Stimulated activated CD8-positive, alpha-beta memory T cell treated with anti-CD3 and anti-CD28 coated beads, Interleukin-15, amount 100 ng/mL, for 4 hours (primary cell): ENCODE results near the gene CDH16.
"Not testable (repeated sequence)": the region's sequence is repeated elsewhere in the genome, so short reads cannot be mapped to it uniquely, and the experiment has no call there.

Experiments
- DNase-seq, 2 donors: peaks; one replicate each; pipeline ENCODE4 v3.0.0-alpha.2; 2020; ENCODE audit warnings: low read depth in 2 of 2

Gene CDH16

DNA sequence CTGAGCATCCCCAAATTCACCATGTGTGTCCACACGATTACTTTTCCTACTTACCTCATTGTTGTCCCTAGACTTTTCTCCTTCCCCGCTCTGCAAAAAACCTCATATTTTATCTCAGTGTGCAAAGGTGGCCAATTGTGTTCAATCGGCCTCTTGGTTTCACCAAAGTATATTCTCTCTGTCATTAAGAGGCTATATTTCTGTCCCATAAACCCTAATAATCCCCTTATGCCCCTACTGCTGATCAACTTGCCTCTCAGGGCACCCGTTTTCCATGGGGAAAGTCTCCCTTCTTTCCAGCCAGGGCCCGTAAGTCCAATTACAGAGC lies 28.3 kb upstream of the CDH16 start:
- no peak for DNase-seq

DNA sequence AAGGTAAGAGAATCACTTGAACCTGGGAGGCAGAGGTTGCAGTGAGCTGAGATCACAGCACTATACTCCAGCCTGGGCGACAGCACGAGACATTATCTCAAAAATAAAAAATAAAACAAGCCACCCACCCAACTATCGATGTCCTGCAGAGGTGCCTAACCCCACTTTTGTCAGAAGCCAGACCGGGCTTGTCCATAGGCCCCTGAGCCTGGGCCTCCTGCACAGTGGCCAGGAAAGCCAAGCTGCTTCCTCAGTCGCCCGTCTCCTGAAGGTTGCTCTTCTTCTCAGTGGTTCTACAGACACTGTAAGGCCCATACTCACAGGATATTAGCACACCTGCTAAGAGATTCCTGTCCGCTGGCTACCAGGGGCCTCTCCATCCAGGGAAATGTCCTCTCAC lies 27.9 kb upstream of the CDH16 start:
- no peak for DNase-seq

DNA sequence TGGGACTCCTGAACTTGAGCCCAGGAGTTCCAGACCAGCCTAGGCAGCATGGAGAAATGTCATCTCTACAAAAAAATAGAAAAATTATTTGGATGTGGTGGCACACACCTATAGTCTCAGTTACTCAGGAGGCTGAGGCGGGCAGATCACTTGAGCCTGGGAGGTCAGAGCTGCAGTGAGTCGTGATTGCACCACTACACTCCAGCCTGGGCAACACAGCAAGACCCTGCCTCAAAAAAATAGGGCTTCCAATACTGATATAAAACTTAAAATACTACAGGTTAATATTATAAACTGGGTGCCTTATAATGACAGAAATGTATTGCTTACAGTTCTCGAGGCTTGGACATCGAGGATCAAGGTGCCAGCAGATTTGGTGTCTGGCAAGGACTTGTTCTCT lies 27.3 kb upstream of the CDH16 start:
- DNase-seq: no peak

DNA sequence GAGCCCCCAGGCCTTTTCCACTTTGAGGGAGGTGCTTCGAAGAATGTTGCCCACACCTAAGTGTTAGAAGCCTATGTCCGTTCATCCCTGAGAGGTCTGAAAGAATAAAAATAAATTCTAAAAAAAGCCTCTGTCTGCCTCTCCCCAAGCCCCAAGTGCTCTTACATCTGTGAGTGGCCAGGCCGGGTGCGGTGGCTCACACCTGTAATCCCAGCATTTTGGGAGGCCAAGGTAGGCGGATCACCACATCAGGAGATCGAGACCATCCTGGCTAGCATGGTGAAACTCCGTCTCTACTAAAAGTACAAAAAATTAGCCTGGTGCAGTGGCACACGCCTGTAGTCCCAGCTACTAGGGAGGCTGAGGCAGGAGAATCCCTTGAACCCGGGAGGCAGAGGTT lies 26.3 kb upstream of the CDH16 start:
- DNase-seq: not testable (repeated sequence)

DNA sequence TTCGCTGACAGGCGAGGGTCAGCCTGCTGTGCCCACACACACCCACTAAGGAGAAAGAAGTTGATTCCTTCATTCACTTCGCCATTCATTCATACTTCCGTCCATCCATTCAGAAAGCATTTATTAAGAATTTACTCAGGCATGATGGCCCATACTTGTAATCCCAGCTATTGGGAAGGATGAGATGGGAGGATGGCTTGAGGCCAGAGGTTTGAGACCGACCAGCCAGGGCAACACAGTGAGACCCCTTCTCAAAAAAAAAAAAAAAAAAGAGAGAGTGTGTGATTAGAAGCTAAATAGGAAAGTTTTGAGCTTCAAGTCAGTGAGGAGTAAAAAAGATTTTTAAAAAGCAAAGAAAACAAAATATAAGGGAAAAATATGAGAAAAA lies 25.4 kb upstream of the CDH16 start:
- no peak for DNase-seq

DNA sequence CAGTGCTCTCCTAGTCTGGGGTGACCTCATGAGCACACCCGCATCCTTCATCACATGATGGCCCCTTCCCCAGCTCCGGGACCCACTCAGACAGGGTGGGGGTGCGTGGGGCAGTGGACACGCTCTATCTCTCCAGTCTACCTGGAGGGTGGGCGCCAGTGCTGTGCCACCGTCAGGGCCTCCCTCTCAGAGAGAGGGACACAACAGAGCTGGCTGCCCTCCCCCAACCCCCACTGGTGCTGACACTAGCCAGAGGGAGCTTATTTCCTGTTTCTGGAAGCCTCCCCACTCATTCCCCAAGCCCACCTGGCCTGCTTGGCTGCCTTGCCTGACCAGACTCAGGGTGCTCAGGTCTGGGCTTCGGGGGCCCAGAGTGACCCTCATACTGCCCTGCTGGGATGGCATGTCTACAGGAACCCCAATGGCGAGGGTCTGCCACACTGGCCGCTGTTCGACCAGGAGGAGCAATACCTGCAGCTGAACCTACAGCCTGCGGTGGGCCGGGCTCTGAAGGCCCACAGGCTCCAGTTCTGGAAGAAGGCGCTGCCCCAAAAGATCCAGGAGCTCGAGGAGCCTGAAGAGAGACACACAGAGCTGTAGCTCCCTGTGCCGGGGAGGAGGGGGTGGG lies 24.9 kb upstream of the CDH16 start:
- no peak for DNase-seq

DNA sequence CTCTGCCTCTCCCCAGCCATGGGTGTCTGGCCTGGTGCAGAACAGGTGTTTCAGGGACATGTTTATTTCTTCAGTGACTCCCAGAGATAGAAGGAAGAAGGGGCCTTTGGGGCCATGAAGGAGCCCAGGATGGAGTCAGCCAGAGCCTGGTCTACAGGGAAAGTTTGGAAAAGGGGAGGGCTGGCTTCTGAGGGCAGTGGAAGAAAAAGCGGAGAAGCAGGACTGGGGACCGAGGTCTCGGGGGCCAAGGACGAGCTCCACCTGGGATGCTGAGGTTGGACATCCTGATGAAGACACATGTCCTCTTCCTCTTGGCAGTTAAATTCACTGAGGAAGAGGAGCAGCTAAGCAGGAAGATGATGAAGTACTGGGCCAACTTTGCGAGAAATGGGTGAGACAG lies 24.3 kb upstream of the CDH16 start:
- no peak for DNase-seq

DNA sequence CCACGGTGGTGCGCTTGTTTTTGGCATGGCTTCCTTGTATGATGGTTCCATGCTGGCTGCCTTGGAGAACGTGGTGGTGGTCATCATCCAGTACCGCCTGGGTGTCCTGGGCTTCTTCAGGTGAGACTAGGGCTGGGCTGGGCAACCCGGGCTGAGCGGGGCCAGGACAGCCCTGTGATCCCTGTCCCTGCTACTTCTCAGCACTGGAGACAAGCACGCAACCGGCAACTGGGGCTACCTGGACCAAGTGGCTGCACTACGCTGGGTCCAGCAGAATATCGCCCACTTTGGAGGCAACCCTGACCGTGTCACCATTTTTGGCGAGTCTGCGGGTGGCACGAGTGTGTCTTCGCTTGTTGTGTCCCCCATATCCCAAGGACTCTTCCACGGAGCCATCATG lies 21.6 kb upstream of the CDH16 start:
- DNase-seq: no peak

DNA sequence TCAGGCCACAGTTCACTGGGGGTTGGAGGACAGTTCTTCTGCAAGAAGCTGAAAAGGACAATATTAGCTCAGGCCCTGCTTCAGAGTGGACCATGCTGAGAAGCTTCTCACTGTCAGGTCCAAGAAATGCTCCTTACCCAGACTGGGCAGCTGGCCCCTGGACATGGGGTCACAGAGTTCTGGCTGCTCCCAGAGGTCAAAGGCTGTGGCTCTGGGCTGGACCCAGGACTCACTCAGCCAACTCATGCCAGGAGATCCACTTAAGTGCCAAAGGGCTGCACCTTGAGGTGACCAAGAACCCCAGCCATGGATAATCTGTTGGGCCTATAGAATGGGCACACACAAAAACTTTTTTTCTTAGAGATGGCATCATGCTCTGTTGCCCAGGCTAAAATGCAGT lies 20.7 kb upstream of the CDH16 start:
- DNase-seq: no peak

DNA sequence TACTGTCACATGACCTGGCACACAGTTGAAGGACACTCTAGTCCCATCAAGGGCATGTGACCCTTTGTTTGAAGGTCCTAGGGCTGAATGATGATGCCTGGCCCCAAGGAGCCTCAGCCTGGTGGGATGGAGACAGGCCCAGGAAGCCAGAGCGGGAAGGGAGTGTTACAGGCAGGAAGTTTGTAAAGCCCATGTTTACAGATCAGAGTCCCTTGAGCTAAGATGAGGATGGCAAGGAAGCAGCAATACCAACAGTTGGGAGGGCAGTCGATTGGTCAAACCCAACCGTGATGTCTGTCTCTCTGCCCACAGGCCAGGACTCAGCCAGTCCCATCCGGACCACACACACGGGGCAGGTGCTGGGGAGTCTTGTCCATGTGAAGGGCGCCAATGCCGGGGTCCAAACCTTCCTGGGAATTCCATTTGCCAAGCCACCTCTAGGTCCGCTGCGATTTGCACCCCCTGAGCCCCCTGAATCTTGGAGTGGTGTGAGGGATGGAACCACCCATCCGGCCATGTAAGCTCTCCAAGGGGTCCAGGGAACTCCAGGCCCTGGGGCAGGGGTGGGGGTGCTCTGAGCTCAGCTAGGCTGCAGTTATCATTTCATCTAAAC lies 19.1 kb upstream of the CDH16 start:
- no peak for DNase-seq

DNA sequence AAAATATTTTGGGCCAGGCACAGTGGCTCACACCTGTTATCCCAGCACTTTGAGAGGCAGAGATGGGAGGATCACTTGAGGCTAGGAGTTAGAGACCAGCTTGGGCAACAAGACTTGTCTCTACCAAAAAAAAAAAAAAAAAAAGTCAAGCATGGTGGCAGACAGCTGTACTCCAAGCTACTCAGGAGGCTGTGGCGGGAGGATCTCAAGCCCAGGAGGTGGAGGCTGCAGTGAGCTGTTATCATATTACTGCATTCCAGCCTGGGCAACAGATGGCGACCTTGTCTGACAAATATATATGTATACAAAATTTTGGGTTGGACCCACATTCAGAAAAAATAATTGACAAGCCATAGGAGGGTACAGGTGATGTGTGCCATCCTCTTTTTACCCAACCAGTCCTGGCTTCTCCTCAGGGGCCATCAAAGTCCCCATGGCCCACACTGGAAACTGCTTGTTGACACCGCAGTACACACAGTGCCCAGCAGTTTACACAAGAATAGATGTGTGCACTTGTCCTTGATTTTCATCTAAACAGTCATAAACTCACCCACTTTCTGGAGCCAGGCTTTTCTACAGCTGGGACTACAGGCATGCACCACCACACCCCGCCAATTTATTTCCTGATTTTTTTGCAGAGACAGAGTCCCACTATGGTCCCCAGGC lies 18.3 kb upstream of the CDH16 start:
- no peak for DNase-seq

DNA sequence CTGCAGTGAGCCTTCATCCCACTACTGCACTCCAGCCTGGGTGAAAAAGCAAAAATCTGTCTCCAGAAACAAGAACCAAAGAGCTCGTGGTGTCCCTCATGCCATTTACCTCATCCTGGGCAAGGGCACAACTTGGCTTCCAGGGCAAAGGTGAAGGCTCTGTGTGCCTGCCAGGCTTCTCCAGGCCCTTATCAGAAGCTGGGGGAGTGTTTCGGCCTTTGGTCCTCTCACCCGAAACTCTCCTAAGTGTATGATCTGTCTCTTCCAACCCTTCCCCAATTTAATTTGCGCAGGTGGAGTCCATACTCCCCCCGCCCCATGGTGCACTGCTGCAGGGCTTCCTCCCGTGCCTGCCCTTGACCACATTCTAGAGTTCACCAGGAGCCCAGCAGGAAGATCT lies 17.8 kb upstream of the CDH16 start:
- DNase-seq: no peak

DNA sequence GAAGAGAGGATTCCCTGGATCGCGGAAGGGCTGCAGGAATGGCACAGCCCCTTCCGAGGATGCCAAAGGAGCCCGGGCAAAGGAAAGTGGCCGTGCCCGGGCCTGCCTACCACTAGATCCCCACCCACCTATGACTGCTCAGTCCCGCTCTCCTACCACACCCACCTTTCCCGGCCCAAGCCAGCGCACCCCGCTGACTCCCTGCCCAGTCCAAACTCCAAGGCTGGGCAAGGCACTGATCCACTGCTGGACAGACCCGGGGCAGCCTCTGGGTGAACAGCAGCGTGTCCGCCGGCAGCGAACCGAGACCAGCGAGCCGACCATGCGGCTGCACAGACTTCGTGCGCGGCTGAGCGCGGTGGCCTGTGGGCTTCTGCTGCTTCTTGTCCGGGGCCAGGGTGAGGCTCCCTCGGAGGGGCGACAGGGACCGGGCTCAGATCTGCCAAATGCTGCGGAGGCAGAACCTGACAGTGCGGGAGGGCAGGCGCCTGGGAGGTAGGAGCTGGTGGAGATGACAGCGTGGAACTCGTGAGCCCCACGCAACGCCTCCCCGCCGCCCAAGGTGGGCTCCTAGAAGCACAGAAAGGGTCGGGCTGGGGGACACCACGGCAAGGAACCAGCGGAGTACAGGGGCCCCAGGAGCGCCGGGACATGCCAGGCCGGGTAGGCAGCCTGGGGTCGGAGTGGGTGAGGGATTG lies 16.8 kb upstream of the CDH16 start, which contains the start of gene CES2:
Gene CES2, plus strand, starts transcription at position 203 of the 698 bp plus-strand sequence. Its CDS starts 120 bp downstream, at position 323.
- no peak for DNase-seq

DNA sequence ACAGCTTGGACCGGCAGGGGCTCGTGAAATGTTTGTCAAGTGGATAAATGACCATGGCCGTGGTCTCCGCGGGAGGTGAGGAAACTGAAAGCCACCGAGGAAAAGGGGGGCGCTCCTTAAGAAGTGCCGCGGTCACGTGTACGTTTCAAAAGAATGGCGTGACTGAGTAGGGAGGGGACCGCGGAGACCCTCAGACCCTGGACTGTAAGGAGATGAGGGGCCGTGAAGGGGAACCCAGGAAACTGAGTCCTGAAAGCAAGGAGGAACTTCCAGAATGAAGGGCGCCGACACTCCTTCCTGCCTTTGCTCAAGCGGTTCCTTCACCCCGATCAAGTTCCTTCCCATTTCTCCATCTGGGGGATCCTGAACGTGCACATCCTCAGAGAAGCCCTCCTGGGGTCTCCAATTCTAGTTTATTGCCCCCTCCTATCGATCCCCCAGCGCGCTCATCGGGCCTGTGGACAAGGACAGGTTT lies 16.2 kb upstream of the CDH16 start:
- DNase-seq: not testable (repeated sequence)

DNA sequence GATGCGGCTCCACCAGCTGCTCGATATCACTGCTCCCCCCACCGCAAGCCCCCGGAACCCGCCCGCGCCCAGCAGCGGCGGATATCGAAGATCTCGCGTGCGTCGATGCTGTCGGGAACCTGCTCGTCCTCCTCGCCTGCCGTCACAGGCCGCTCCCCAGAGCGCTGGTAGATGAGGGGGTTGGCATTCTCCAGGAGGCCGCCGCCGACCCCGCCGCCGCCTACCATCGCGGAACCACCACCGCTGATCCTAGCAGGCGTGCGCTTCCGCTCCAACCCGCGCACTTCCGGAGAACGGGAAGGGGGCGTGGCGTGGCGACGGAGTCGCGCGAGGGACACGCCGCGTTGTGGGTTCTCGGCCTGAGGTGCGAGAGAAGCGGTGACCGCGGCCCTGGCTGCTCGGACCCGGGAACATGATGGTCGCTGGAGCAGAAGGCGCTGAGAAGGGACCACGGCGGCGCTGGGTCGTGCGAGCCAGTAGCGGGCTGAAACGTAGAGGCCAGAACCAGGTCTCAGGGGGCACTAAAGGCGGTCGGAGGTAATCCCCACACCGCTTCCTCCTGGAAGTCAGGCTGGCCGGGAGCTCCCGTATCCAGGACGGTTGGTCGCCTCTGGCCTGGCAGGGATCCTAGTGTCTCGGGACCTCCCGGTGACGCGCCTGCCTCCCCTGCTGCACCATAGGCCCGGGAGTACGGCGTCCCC lies 15.6 kb upstream of the CDH16 start, which contains the start of gene CIAO2B:
Gene CIAO2B, minus strand, starts transcription at position 265 of the 701 bp plus-strand sequence. Its CDS starts 38 bp downstream, at position 227.
- DNase-seq: peak; percentile 74 to 81

DNA sequence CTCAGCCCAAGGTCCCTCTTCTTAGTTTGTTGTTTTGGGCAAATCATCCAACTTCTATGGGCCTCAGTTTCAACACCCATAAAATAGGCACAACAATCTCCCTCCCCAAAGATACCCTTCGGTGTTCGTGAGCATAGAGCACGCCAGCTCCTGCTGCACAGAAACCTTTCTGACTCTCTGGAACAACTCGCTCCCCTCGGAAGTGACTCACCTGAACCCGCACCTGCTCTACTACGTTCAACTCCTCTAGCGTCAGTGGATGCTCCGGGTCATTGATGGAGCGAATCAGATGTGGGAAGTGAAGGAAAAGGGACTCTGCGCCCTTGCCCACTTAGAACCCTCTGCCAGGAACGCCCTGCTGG lies 15.1 kb upstream of the CDH16 start:
- peak in 1 of 2 donors; percentile 41 for DNase-seq

DNA sequence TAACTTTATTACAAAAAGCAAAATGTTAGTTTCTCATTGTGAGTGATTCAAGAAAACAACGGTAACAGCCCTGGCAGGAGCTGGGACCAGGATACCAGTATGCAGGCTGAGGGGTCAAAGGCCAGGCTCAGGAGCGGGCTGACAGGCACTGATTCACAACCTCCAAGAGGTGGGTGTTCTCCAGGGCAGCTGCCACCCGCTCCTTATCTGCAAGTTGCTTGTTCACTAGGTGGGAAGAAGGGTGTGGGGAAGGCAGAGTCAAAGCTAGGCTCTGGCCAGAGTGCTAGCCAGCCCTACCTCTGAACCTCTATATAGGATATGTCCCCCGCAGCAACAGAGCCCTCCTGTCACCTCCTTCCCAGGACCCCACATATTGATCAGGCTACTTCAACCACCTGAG lies 13.4 kb upstream of the CDH16 start:
- DNase-seq: no peak

DNA sequence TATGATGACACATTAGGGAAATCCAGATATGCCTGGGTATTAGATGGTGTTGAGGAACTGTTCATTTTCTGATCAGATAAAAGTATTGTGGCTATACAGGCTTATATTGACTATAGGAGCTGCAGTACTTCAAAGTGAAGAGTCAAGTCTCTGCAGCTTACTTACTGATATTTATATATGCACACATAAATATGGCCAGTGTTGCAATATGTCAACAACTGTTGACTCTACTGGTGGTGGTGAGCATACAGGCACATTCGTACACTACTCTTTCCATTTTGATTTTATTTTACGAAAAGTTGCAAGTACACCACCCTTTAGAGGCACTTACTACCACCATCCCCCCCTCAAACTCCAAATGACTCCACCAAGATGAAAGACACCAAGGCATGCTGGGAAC lies 13.0 kb upstream of the CDH16 start:
- no peak for DNase-seq

DNA sequence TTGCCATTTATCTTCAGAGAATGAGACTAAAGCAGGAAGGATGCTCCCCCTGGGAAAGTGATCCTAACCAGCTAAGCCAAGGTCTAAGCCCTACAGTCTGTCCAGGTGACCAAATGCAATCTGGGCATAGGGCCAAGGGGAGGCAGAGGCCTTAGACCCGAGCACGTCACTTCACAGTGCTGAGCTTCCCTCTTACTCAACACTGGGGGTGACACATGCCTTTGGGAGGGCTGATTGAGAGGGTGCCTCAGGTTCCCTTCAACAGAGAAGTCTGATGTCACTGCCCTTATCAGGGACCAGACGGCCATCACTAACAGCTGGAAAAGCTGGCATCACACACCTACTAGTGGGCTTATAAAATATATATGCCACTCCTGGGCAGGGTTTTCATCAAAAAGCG lies 11.5 kb upstream of the CDH16 start:
- DNase-seq: no peak

DNA sequence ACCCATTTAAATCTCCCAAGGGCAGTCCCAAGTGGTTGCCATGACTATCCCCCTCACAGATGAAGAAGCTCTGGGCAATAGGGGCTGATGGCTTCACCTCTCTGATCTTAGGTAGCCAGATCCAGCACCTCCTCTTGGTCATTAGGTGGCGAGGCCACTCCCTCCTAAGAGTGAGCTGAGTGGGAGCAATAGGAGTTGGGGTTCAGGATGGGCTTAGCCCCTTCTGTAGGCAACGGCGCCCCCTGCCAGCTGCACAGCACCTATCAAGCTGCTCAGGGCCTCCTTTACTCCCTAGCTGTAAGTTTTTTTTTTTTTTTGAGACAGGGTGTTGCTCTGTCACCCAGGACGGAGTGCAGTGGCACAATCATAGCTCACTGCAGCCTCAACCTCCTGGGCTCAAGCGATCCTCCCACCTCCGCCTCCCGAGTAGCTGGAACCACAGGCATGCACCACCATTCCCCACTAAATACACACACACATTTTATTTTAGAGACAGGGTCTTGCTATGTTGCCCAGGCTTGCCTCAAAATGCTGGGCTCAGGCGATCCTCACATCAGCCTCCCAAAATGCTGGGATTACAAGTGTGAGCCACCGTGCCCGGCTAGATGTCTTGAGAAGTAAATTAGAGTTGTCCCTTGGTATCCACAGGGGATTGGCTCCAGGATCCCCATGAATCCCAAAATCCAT lies 10.2 kb upstream of the CDH16 start:
- DNase-seq: no peak

DNA sequence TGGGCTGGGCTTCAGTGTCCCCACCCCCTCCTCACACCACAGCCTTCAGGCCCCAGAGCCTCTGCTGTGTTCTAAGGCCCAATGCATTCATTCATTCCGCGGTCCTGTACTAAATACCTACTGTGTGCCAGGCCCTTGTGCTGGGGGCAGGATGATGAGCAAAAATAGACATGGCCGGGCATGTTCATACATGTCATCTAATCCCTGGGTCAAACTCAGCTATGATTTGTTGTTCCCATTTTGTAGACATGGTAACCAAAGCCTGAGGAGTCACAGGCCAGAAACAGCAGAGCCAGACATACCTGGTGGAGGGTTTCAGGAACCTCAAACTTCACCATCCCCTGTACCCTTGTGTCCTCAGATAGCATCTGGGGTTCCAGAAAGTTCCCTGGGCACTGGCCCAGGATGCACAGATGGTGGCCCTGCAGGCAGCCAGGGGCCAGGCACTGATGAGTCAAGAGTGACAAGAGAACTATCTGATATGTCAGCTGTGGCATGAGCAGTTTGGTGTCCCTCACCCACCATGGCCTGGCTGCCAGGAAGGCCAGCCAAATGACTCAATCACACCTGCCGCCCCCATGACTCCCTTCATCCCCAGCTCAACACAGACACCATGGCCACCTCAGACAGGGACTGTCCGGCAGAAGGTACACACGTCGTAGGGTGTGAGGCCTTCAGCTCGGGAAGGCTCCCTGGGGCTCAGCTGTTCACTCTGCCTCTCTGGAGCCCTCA lies 9.4 kb upstream of the CDH16 start:
- DNase-seq: no peak
